ENCODE results near the gene CD300A.

DNA sequence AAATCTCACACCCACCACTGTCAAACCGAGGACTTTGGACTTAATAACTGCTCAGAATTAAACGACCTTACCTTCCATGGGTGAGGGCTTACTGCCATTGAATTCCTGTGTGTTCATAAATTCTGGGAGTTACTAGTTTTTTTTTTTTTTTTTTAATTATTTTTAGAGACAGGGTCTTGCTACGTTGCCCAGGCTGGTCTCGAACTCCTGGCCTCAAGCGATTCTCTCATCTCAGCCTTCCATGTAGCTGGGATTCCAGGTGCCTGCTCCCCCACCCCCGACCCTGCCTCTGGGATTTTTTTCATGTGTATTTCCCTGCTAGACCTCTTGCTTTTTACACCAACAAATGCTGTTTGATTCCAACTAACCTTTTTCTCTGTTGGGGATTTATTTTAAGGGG lies 14.9 kb upstream of the CD300A start:
- TF ChIP-seq EP300 (IDR thresholded peaks at IDR 0.05) (no peak), CTCF (IDR thresholded peaks at IDR 0.05) (no peak)

All from esophagus muscularis mucosa (tissue), 3 donors.